Gastrocnemius medialis (tissue), 4 donors: Measurements from ENCODE around the gene INPP4B. TPM values are rescaled to one million over a fixed set of nuclear protein-coding genes. Genes with fewer than 3 reads are reported as not detected.

Experiments used
- ATAC-seq, 2 donors: fragments of 150-250 bp; one replicate each; pipeline ENCODE4 v1.9.1; 2016
- DNase-seq, 2 donors: peaks; one replicate each; pipeline ENCODE4 v3.0.0-alpha.2; 2019
- H3K27ac ChIP-seq, 4 donors: fragments of 200-600 bp; sonication (generic); 1 replicate in 1 of 4; 2 replicates in 3 of 4; pipeline ENCODE4 v1.5.1; 2016 to 2018; ENCODE audit warnings: mild to moderate bottlenecking in 2 of 4, moderate library complexity in 1 of 4
- H3K27me3 ChIP-seq, 3 donors: fragments of 200-600 bp; sonication (generic) in 2 of 3; 1 replicate in 1 of 3; 2 replicates in 2 of 3; pipeline versions ENCODE4 v1.5.1 to v1.6.0; 2016 to 2019; ENCODE audit warnings: mild to moderate bottlenecking in 1 of 3, moderate library complexity in 1 of 3
- H3K36me3 ChIP-seq, 2 donors: fragments of 200-600 bp; sonication (generic) in 1 of 2; one replicate each; pipeline ENCODE4 v1.5.1; 2017 to 2018
- H3K4me1 ChIP-seq, 2 donors: fragments of 200-600 bp; sonication (generic) in 1 of 2; one replicate each; pipeline ENCODE4 v1.5.1; 2016 to 2017; ENCODE audit warnings: mild to moderate bottlenecking in 2 of 2
- H3K4me3 ChIP-seq, 4 donors: fragments of 200-600 bp; sonication (generic) in 3 of 4; 1 replicate in 1 of 4; 2 replicates in 3 of 4; pipeline ENCODE4 v1.5.1; 2016 to 2019; ENCODE audit warnings: mild to moderate bottlenecking in 2 of 4
- H3K9me3 ChIP-seq, 3 donors: fragments of 200-600 bp; sonication (generic) in 2 of 3; 1 replicate in 1 of 3; 2 replicates in 2 of 3; pipeline ENCODE4 v1.5.1; 2016 to 2019
- POLR2A ChIP-seq, 2 donors: fragments of 450-650 bp; IDR thresholded peaks; one replicate each; pipeline ENCODE4 v1.6.1; 2017; ENCODE audit warnings: antibody characterized with exemption in 2 of 2, mild to moderate bottlenecking in 2 of 2, moderate library complexity in 2 of 2
- in situ Hi-C, 4 donors: fragments of 200-750 bp; cut with MboI; loops; one replicate each; pipeline versions ENCODE4 v1.15.0 to v1.8.0; 2017; ENCODE audit warnings: low sequenced_read_pairs in 4 of 4
- intact Hi-C: fragments of 100-400 bp; cut with DNase I; formaldehyde crosslinking; loops from one replicate; pipeline ENCODE4 v1.15.1; 2023; ENCODE audit warnings: low total_unique reads
- total RNA-seq, 4 donors: library from RNA; depleted of rRNA; stranded (reverse); fragments of >200 nt; gene quantifications; one replicate each; pipeline versions ENCODE4 v1.1.0 to v1.2.3, GENCODE V29; 2016
- TF ChIP-seq, protein P1 (sequence below), 5 experiments: fragments of 450-650 bp in 3 of 5; fragments of 200-600 bp in 2 of 5; sonication (generic) in 2 of 5; IDR thresholded peaks in 4 of 5; conservative IDR thresholded peaks in 1 of 5; 1 replicate in 4 of 5; 2 replicates in 1 of 5; pipeline ENCODE4 v1.5.1; 2016 to 2019; ENCODE audit warnings: antibody characterized with exemption in 5 of 5, mild to moderate bottlenecking in 3 of 5, moderate library complexity in 3 of 5

The INPP4B gene
- total RNA-seq, 4 donors from 2014 or later: 7.5 to 23.6 (median 9.1) TPM

DNA sequence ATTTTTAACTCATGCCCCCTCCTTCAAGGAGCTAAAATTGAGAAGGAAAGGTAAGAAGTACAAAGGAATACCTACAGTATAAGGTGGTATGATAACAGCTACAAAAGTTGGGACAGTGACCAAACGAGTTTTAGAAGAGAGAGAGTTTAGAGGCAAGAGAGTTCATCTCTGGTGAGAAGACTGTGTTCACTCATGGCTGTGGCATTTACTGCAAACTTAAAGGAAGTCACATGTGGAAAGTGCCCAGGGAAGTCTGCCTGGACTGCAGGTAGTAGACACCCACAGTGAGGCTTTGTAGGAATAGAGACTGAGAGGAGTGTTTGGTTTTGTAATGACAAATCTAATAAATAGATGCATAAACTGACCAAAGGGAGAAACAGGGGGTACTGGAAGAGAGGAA lies 716.2 kb downstream of the INPP4B start:
- intact Hi-C loops: loop anchor here (2.0 to 10.0 kb wide), 4 partner anchors 67 to 717 kb away; partner anchors contain the start of gene INPP4B
- Histone ChIP-seq H3K27me3 (no peaks in the 10 kb centered on the region), H3K4me1 (no peaks in the 10 kb centered on the region), H3K36me3 (no peaks in the 10 kb centered on the region), H3K9me3 (no peaks in the 10 kb centered on the region), H3K4me3 (no peak overlapping the region), H3K27ac (no peak overlapping the region)
- DNase-seq: no peak
- no peak for ATAC-seq
- no peak for TF ChIP-seq POLR2A (IDR thresholded peaks at IDR 0.05)
- TF ChIP-seq, protein P1, sequence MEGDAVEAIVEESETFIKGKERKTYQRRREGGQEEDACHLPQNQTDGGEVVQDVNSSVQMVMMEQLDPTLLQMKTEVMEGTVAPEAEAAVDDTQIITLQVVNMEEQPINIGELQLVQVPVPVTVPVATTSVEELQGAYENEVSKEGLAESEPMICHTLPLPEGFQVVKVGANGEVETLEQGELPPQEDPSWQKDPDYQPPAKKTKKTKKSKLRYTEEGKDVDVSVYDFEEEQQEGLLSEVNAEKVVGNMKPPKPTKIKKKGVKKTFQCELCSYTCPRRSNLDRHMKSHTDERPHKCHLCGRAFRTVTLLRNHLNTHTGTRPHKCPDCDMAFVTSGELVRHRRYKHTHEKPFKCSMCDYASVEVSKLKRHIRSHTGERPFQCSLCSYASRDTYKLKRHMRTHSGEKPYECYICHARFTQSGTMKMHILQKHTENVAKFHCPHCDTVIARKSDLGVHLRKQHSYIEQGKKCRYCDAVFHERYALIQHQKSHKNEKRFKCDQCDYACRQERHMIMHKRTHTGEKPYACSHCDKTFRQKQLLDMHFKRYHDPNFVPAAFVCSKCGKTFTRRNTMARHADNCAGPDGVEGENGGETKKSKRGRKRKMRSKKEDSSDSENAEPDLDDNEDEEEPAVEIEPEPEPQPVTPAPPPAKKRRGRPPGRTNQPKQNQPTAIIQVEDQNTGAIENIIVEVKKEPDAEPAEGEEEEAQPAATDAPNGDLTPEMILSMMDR (IDR thresholded peaks at IDR 0.05 in 4 of 5, conservative IDR thresholded peaks at IDR 0.05 in 1 of 5): no peak
- in situ Hi-C loops: loop anchor here in 3 of 4 donors (10.0 to 25.0 kb wide), 3 partner anchors 582 to 715 kb away; partner anchors contain the start of gene INPP4B (in 3 of the 3)

DNA sequence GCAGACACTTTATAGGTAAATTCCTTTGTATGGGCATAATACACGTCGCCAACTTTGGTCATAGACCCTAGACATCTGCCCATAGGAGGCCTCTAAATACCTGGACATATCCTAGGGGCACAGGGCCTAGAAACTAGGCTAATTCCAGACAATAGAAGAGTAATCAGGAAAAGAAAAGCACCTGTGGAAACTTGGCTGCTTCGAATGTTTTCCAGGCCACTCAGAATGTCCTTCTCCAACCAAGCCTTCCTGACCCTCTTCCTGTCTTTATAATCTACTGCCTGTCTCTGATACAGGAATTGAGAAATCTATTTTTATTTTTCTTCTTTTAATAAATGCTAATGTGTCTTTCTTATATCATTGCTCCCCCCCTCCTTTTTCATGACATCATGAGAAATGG lies 716.6 kb downstream of the INPP4B start:
- Histone ChIP-seq H3K4me3 (no peak overlapping the region), H3K4me1 (no peaks in the 10 kb centered on the region), H3K27me3 (no peaks in the 10 kb centered on the region), H3K9me3 (no peaks in the 10 kb centered on the region), H3K36me3 (no peaks in the 10 kb centered on the region), H3K27ac (peak overlapping the region in 2 of 4 donors; percentile 9 to 47)
- no peak for TF ChIP-seq POLR2A (IDR thresholded peaks at IDR 0.05)
- TF ChIP-seq, protein P1 (IDR thresholded peaks at IDR 0.05 in 4 of 5, conservative IDR thresholded peaks at IDR 0.05 in 1 of 5): no peak
- in situ Hi-C loops (loop anchor here in 3 of 4 donors (10.0 to 25.0 kb wide), 3 partner anchors 583 to 715 kb away; partner anchors contain the start of gene INPP4B (in 3 of the 3)), intact Hi-C loops (loop anchor here (2.0 to 10.0 kb wide), 4 partner anchors 67 to 717 kb away; partner anchors contain the start of gene INPP4B)
- DNase-seq: no peak
- no peak for ATAC-seq

DNA sequence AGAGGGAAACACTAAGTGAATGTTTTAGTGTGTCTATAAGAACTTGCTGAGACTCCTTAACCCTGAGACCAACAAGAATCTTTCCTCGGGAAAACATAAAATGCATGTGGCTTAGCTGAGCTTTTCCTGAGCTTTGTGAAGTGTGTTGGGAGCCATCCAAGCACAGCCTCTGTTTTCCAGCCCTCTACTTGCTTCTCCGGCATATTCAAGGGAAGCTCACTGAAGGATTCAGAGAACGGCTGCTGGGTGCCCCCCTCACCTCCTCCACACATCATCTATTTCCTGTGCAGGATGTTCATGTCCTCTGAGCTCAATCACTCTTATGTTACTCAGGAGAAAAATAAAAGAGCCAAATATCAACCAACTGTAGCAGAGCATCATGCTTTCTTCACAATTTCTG lies 717.6 kb downstream of the INPP4B start:
- in situ Hi-C loops (loop anchor here in 3 of 4 donors (10.0 to 25.0 kb wide), 3 partner anchors 584 to 716 kb away; partner anchors contain the start of gene INPP4B (in 3 of the 3)), intact Hi-C loops (loop anchor here (2.0 to 10.0 kb wide), 4 partner anchors 66 to 718 kb away; partner anchors contain the start of gene INPP4B)
- TF ChIP-seq, protein P1 (IDR thresholded peaks at IDR 0.05 in 4 of 5, conservative IDR thresholded peaks at IDR 0.05 in 1 of 5): no peak
- no peaks in the 10 kb centered on the region for H3K4me1 ChIP-seq
- no peaks in the 10 kb centered on the region for H3K9me3 ChIP-seq
- ATAC-seq: no peak
- H3K27me3 ChIP-seq: no peaks in the 10 kb centered on the region
- no peak for DNase-seq
- no peaks in the 10 kb centered on the region for H3K36me3 ChIP-seq
- H3K4me3 ChIP-seq: no peak overlapping the region
- H3K27ac ChIP-seq: peak overlapping the region in 3 of 4 donors; percentile 15 to 47 (median 37)

DNA sequence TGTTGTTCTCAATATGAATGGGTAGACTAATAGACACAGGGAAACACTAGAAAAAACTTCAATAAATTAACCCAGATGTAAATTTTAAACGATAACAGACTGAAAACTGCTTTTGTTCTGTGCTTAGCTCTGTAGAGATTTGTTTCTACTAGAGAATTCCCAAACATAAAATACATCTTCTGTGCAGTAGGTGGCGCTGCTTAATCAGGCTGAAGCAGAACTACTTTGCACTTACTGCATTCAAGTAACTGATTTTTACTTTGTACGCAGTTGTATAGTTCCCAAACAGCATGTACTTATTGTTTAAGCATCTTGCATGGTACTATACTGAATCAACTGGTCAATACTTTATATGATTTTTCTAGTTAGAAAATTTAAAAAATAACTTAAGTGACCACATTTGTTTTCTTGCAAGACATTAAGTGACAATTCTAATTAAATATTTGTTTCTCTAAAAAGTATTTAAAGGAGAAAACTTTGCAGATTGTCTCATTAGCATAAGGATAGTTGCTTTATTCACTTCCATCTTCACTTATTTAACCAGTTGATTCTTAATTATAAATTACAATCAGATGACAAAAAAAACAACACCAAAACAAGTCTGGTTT lies 719.1 kb downstream of the INPP4B start:
- TF ChIP-seq, protein P1 (IDR thresholded peaks at IDR 0.05 in 4 of 5, conservative IDR thresholded peaks at IDR 0.05 in 1 of 5): peak; percentile 54 to 88 (median 71)
- TF ChIP-seq POLR2A (IDR thresholded peaks at IDR 0.05): no peak
- Histone ChIP-seq H3K36me3 (no peaks in the 10 kb centered on the region), H3K27me3 (no peaks in the 10 kb centered on the region), H3K4me1 (no peaks in the 10 kb centered on the region), H3K27ac (no peak overlapping the region), H3K4me3 (no peak overlapping the region), H3K9me3 (no peaks in the 10 kb centered on the region)
- peak; percentile 59 to 68 for ATAC-seq
- in situ Hi-C loops: loop anchor here in 3 of 4 donors (10.0 to 25.0 kb wide), 3 partner anchors 585 to 718 kb away; partner anchors contain the start of gene INPP4B (in 3 of the 3)
- DNase-seq: peak; percentile 11 to 29
- intact Hi-C loops: loop anchor here (10.0 kb wide), 2 partner anchors 438 to 598 kb away; no protein-coding TSS in a partner anchor
